Measurements from ENCODE around the gene HIVEP3. TPM values are rescaled to one million over a fixed set of nuclear protein-coding genes. Genes with fewer than 3 reads are reported as not detected.

The HIVEP3 gene
- total RNA-seq, 1 donor from 2014 or later, result 1.2 TPM

DNA sequence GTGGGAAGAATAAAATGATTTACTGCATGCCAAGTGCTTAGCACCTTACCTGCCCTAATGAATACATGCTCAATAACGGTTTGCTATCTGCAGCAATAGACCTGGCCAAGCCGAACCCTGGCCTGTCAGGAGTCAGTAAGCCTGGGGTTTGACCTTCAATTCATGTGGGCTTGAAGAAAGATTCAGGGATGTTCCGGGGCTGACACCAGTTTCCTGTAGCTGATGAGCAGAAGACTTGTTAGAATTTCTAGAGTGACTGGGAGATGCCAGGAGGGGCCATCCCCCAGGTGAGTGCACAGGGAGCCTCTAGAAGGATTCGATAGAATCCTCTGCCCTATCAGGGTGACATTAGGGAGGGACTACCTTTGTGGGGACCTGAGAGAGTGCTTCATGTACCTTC lies 210.9 kb downstream of the HIVEP3 start:
- no peaks in the 10 kb centered on the region for H3K9me3 Mint-ChIP-seq
- H3K27ac Mint-ChIP-seq (ENCODE audit: unreplicated experiment), result peak overlapping the region; percentile 8
- TF ChIP-seq CTCF (conservative IDR thresholded peaks at IDR 0.05), result no peak
- H3K4me3 Mint-ChIP-seq, result no peak overlapping the region
- H3K36me3 Mint-ChIP-seq (ENCODE audit: low read depth), result no peaks in the 10 kb centered on the region
- H3K27me3 Mint-ChIP-seq (ENCODE audit: low read depth), result peaks cover 3% of the 10 kb centered on the region
- peaks cover 3% of the 10 kb centered on the region for H3K4me1 Mint-ChIP-seq
- no peak for DNase-seq (ENCODE audit: low read depth, low spot score)

- TF ChIP-seq CTCF (conservative IDR thresholded peaks at IDR 0.05), result no peak
- Mint-ChIP-seq H3K27ac (ENCODE audit: unreplicated experiment) (no peak overlapping the region), H3K36me3 (ENCODE audit: low read depth) (no peaks in the 10 kb centered on the region), H3K27me3 (ENCODE audit: low read depth) (peaks cover 3% of the 10 kb centered on the region), H3K4me1 (peaks cover 3% of the 10 kb centered on the region), H3K4me3 (no peak overlapping the region), H3K9me3 (no peaks in the 10 kb centered on the region)
- DNase-seq (ENCODE audit: low read depth, low spot score), result no peak
These were observed 212.9 kb downstream of the HIVEP3 start for GRCh38 chr1:41705798-41706197.

DNA sequence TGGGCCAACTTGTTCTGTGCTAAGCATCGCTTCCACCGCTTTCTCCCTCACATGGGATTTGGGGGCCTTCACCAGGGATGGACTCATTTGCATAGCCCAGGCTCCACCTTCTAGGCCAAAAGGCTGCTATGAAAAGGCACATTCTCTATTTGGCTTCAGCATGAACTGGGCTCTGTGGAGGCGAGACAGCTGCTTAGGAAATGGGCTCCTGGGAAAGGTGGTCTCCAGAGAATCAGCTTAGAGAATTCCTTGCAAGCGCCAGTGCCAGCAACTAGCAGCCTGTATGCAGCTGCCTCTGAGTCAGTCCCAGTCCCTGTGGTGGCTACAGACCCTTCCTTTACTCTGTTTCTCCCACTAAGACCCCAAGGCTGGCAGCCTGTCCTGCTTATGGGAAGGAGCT lies 214.5 kb downstream of the HIVEP3 start:
- H3K4me1 Mint-ChIP-seq, result no peaks in the 10 kb centered on the region
- no peaks in the 10 kb centered on the region for H3K36me3 Mint-ChIP-seq (ENCODE audit: low read depth)
- TF ChIP-seq CTCF (conservative IDR thresholded peaks at IDR 0.05), result no peak
- no peaks in the 10 kb centered on the region for H3K9me3 Mint-ChIP-seq
- peaks cover 3% of the 10 kb centered on the region for H3K27me3 Mint-ChIP-seq (ENCODE audit: low read depth)
- no peak overlapping the region for H3K4me3 Mint-ChIP-seq
- DNase-seq (ENCODE audit: low read depth, low spot score), result no peak
- H3K27ac Mint-ChIP-seq (ENCODE audit: unreplicated experiment), result no peak overlapping the region

DNA sequence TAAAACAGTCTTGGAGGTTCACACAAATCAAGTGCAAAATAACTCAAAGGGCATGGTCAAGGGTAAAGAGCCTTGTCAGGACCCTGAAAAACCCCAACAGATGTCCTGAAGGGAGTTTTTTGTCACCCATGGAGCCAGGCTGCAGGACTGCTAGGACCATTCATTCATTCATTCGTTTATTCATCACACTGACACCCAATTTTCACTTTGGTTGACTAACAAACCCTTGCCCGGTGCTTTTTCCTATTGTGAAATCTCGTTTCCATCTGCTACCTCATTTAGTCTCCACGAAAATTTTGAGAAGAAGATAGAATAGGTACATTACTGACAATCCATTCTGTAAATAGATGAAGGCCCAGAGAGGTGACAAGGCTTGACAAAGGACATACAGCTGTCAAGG lies 216.0 kb downstream of the HIVEP3 start:
- Mint-ChIP-seq H3K4me3 (no peak overlapping the region), H3K36me3 (ENCODE audit: low read depth) (no peaks in the 10 kb centered on the region), H3K27me3 (ENCODE audit: low read depth) (peaks cover 3% of the 10 kb centered on the region), H3K4me1 (no peaks in the 10 kb centered on the region), H3K27ac (ENCODE audit: unreplicated experiment) (no peak overlapping the region), H3K9me3 (no peaks in the 10 kb centered on the region)
- TF ChIP-seq CTCF (conservative IDR thresholded peaks at IDR 0.05), result no peak
- DNase-seq (ENCODE audit: low read depth, low spot score), result no peak

GRCh38 chr1:41700986-41701535 lies 217.7 kb downstream of the HIVEP3 start:
- H3K36me3 Mint-ChIP-seq (ENCODE audit: low read depth), result no peaks in the 10 kb centered on the region
- no peak overlapping the region for H3K27ac Mint-ChIP-seq (ENCODE audit: unreplicated experiment)
- H3K9me3 Mint-ChIP-seq, result no peaks in the 10 kb centered on the region
- H3K4me3 Mint-ChIP-seq, result no peak overlapping the region
- DNase-seq (ENCODE audit: low read depth, low spot score), result no peak
- H3K4me1 Mint-ChIP-seq, result no peaks in the 10 kb centered on the region
- H3K27me3 Mint-ChIP-seq (ENCODE audit: low read depth), result no peaks in the 10 kb centered on the region
- no peak for TF ChIP-seq CTCF (conservative IDR thresholded peaks at IDR 0.05)

GRCh38 chr1:41700581-41700980 lies 218.1 kb downstream of the HIVEP3 start:
- DNase-seq (ENCODE audit: low read depth, low spot score), result no peak
- H3K27me3 Mint-ChIP-seq (ENCODE audit: low read depth), result no peaks in the 10 kb centered on the region
- H3K4me1 Mint-ChIP-seq, result no peaks in the 10 kb centered on the region
- H3K27ac Mint-ChIP-seq (ENCODE audit: unreplicated experiment), result no peak overlapping the region
- no peak for TF ChIP-seq CTCF (conservative IDR thresholded peaks at IDR 0.05)
- H3K36me3 Mint-ChIP-seq (ENCODE audit: low read depth), result no peaks in the 10 kb centered on the region
- H3K4me3 Mint-ChIP-seq, result no peak overlapping the region
- no peaks in the 10 kb centered on the region for H3K9me3 Mint-ChIP-seq

Data from neural crest cell (in vitro differentiated cells).